Activated CD4-positive, alpha-beta T cell treated with anti-CD3 and anti-CD28 coated beads, Interleukin-2, amount 50 U/mL, for 16 hours (primary cell): ENCODE data around the gene IL16.

Source experiments
- DNase-seq: peaks from one replicate; pipeline ENCODE4 v3.0.0-alpha.2; 2020

IL16 gene

GRCh38 chr15:81209635-81210034 is 13.0 kb downstream of the IL16 start:
- DNase-seq, result no peak

DNA sequence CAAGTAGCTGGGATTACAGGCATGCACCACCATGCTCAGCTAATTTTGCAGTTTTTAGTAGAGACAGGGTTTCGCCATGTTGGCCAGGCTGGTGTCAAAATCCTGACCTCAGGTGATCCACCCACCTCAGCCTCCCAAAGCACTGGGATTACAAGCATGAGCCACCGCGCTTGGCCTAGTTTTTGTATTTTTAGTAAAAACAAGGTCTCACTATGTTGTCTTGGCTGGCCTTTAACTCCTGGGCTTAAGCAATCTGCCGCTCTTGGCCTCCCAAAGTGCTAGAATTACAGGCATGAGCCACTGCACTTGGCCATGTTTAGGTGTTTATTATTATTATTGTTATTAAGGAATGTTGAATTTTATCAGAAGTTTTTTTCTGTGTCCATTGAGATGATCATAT is 14.7 kb downstream of the IL16 start:
- no peak for DNase-seq

DNA sequence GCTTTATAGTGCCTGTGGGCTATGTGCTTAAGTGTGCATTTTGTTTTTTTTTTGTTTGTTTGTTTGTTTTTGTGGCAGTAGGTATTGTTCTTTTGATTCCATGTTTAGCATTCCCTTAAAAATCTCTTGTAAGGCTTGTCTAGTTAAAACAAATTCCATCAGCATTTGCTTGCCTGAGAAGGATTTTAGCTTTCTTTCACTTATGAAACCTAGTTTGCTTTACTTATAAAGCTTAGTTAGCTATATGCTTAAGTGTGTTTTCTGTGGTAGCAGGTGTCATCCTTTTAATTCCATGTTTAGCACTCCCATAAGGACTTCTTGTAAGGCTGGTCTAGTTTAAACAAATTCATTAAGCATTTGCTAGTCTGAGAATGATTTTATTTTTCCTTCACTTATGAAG is 17.3 kb downstream of the IL16 start:
- DNase-seq, result no peak

DNA sequence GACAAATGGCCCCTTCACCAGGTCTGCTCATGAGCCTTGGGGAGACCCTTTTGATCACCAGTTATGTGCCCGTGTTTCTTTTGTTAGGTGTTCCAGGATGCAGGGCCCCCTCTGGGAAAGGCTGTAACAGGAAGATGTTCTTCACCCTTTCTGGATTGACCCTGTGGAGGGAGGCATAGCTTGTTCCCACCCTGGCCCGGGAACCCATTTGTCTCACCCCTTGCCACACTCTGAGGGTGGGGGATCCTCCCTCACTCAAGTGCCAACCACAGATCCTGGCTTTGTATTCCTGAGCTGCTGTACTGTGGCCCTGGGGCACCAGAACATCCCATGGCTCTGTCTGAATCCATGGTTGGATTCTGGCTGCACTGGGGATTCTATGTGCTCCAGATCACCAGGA is 18.9 kb downstream of the IL16 start:
- no peak for DNase-seq

GRCh38 chr15:81215983-81216382 is 19.3 kb downstream of the IL16 start:
- DNase-seq, result no peak

DNA sequence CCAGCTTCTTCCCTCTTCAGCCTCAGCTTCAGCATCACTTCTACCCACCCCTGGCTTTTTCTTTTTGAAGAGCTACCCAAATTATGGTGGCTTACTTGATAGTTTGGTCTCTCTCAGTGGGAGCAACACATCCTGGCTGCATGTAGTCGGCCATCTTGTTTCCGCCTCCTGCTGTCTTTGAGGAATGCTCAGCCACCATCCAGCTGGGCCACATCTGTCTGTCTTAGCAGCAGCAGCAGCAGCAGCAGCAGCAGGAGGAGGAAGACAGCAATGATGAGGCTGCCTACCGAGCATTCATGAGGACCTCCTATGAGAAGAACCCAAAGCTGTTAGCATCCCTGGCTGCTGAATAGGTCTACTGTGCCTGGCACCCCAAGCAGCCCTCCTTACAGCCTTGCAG is 19.7 kb downstream of the IL16 start:
- DNase-seq, result no peak

DNA sequence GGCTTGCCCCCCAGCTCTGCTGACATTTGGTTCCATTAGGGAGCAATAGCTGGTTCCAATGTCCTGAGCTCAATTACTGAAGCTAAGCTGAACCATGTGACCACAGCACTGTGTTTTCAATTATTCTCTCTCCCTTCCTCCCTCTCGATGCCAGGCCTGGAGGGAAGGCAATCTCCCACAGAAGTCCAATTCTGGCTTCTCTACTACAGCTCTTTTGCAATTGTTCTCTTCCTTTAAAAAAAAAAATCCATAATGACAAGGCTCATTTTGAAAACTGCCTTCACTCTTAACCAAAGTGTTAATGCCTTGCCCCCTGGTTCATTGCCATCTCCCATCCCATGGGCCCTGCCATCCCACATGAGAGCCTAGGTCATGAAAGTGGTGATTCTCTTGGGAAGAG is 24.8 kb downstream of the IL16 start:
- DNase-seq, result no peak

DNA sequence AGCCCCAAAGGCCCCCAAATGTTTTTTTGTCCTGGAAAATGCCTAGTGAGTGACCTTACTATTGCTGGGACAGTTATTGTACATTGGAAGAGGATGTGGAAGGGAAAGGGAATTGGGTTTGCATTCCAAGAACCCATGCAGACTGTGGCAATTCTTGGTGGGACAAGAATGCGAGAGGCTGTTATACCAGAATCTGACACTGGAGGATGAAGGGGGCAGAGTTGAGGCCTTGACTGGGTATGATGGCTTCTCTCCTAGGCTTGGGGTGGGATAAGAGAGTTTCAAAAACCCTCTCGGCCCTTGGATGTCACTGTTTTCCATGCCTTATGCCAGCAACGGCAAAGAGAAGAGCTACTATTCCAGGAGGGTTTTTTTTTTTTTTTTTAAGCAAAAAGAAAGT is 25.3 kb downstream of the IL16 start:
- no peak for DNase-seq

DNA sequence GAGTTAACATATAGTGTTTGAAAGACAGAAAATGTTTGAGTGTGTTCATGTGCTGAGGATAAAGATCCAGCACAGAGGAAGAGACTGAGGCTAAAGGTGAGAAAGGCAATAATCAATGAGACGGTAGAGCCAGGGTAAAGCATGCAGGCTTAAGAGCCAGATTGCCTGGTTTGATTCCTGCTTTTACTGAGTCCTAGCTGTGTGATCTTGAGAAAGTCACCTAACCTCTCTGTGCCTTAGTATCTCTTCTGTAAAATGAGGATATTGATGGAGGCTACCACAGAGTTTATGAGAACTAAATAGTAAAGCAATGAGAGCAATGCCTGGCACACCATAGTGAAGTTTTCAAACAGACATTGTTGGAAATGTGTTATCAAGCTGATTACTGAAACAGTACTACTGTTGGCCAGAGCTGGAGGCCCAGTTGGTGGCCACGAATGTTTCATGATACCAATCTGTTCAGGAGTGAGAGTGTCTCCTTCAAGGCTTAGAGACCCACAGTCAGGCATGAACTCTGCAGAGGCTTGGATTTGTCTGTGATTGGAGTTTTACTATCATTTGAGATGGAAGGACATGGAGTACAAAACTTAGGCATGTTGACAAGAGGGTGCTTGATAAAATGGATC is 26.8 kb downstream of the IL16 start:
- DNase-seq, result no peak

GRCh38 chr15:81224232-81224631 is 27.6 kb downstream of the IL16 start:
- no peak for DNase-seq

- no peak for DNase-seq
Measured at GRCh38 chr15:81225161-81225671, 28.5 kb downstream of the IL16 start.

- no peak for DNase-seq
Measured at GRCh38 chr15:81227716-81228115, 31.0 kb downstream of the IL16 start.

DNA sequence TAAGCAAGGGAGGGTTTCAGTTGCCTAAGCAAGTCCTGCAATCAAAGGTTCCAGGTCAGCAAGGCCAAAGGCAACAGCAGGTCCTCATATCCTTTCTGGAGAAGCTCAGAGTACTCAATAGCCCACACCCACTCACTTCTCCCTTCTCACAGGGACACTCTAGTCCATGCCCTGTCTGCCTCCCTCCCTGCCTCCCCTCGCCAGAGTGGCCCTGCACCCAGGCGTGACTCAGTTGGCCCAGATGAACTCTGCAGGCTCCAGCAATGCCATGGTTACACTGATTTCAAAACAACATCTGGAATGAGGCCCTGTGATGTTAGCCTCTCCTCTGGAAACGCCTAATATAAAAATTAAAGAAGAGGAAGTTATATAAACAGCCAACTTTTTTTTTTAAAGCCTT is 32.9 kb downstream of the IL16 start:
- DNase-seq, result no peak

DNA sequence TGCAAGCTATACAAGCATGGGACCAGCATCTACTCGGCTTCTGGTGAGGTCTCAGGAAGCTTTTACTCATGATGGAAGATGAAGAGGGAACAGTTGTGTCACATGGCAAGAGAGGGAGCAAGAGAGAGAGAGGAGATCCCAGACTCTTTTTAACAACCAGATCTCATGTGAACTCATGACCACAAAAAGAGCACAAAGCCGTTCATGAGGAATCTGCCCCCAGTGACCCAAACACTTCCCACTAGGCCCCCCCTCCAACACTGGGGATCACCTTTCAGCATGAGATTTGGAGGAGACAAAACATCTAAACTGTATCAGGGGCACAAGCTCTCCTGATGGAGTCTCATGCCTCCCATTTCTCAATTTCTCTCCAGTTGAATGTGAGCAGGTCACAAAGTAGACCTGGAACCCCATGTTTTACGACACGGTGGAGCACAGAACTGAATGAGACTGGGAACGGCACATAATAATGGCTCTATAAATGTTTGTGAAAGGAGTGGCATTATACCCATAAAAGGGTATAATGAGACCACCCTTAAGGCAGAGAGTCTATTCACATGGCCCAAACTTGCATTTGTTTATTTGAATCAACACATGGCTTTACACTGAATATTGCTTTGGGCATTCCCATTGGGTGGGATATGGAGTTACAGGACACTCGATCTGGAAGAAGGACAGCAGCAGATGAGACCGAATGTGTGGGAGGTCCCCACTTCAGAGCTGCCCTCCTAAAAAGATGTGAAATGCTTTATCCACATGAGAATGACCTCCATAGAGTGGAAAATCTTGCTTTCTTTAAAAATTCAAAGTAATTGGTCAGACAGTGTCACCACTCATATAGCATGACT is 38.8 kb downstream of the IL16 start:
- no peak for DNase-seq

- no peak for DNase-seq
Measured at GRCh38 chr15:81239190-81239589, 42.5 kb downstream of the IL16 start.

DNA sequence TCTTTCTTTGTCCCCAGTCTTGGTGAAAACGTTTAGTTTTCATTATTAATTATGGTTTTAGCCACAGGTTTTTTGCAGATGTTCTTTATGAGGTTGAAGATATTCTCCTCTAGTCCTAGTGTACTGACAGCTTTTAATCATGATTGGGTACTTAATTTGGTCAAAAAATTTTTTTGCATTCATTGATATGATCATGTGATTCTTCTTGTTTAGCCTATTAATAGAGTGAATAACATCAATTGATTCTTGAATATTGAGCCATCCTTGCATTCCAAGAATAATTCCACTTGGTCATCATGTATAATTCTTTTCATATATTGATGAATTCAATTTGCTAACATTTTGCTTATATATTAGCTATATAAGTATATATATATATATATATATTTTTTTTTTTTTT is 46.1 kb downstream of the IL16 start:
- no peak for DNase-seq

DNA sequence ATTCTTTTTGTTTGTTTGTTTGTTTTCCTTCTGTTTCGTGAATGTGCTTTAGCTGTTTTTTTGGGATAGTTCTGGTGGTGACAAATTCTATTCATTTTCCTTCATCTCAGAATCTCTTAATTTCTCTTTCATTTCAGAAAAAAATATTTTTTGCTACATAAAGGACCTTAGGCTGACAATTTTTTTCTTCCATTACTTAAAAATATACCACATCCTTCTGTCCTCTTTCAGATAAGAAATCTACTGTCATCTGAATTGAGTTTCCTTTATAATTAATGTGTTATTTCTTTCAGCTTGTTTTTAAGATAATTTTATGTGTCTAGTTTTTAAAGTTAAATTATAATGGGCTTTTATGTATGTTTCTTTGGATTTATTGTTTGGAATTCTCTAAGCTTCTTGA is 47.6 kb downstream of the IL16 start:
- no peak for DNase-seq

- DNase-seq, result no peak
Measured at GRCh38 chr15:81253846-81254245, 57.2 kb downstream of the IL16 start.

- no peak for DNase-seq
Measured at GRCh38 chr15:81254277-81254915, 57.7 kb downstream of the IL16 start.

DNA sequence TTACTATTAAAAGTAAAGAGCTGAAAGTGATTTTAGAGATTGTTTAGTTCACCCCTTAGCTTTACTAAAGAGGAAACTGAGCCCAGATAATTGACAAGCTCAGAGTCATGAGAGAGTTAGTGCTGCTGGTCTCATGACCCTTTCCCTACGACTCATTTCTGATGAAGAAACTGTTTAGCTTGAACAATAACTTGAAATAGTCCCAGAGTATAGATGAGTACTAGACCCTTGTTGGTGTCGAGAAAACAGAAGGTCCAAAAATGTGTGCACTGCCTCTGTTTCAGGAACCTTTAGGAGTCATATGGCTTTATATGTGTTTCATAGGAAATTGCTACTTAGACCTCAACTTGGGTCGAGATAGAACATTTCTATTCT is 58.2 kb downstream of the IL16 start:
- DNase-seq, result no peak

- no peak for DNase-seq
Measured at GRCh38 chr15:81255315-81255957, 58.8 kb downstream of the IL16 start.

DNA sequence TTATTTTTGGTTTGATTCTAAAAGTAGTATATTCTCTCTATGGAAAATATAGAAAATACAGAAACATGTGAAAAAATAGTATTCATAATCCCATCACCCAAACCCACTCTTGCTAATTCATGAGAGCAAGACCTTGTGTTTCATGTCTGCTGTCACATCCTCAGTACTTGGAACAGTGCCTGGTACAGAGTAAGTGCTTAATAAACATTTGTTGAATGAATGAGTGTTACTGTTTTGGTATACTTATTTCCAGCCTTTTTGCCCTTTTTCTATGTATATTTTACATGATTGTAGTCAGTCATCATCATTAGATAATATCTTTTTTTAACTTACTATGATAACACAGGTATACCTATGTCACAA is 59.3 kb downstream of the IL16 start:
- DNase-seq, result no peak

- DNase-seq, result no peak
Measured at GRCh38 chr15:81256916-81257315, 60.2 kb downstream of the IL16 start.

DNA sequence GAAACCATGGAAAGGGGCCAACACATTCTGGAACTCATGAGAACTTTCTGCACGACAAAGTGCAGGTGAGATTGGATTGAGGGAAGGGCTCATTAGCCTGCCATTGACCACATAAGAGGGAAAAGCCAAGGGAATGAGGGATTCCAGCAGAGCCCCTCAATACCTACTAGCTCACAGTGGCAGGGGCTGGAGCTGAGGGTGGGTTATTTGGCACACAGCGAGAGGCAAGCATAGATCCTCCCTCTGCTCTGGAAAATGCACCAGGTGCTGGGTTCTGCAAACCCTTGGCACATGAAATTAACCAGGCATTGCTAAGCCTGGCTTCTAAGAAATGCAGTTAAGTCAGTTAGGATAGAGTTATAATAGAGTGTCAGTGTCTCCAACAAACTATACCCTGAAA is 60.8 kb downstream of the IL16 start:
- DNase-seq, result no peak
